ENCODE measurements around the gene AP2A2. TPM values are rescaled to one million over a fixed set of nuclear protein-coding genes. Genes with fewer than 3 reads are reported as not detected.

The AP2A2 gene
- total RNA-seq, 1 donor from 2014 or later, result 228 TPM

- no peak for DNase-seq
- H3K4me3 Mint-ChIP-seq (ENCODE audit: unreplicated experiment), result no peak overlapping the region
- TF ChIP-seq, protein P1, sequence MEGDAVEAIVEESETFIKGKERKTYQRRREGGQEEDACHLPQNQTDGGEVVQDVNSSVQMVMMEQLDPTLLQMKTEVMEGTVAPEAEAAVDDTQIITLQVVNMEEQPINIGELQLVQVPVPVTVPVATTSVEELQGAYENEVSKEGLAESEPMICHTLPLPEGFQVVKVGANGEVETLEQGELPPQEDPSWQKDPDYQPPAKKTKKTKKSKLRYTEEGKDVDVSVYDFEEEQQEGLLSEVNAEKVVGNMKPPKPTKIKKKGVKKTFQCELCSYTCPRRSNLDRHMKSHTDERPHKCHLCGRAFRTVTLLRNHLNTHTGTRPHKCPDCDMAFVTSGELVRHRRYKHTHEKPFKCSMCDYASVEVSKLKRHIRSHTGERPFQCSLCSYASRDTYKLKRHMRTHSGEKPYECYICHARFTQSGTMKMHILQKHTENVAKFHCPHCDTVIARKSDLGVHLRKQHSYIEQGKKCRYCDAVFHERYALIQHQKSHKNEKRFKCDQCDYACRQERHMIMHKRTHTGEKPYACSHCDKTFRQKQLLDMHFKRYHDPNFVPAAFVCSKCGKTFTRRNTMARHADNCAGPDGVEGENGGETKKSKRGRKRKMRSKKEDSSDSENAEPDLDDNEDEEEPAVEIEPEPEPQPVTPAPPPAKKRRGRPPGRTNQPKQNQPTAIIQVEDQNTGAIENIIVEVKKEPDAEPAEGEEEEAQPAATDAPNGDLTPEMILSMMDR (IDR thresholded peaks at IDR 0.05; ENCODE audit: partially characterized antibody, unreplicated experiment), result no peak
These were observed 111.3 kb downstream of the AP2A2 start for GRCh38 chr11:1036931-1037330.

GRCh38 chr11:1037506-1038055 is 111.9 kb downstream of the AP2A2 start:
- Mint-ChIP-seq H3K27ac (ENCODE audit: unreplicated experiment) (no peak overlapping the region), H3K9me3 (ENCODE audit: unreplicated experiment) (peaks cover 2% of the 10 kb centered on the region), H3K4me1 (ENCODE audit: low read depth, unreplicated experiment) (no peaks in the 10 kb centered on the region), H3K4me3 (ENCODE audit: unreplicated experiment) (no peak overlapping the region), H3K36me3 (ENCODE audit: unreplicated experiment) (no peaks in the 10 kb centered on the region), H3K27me3 (ENCODE audit: unreplicated experiment) (peaks cover 6% of the 10 kb centered on the region)
- TF ChIP-seq, protein P1 (IDR thresholded peaks at IDR 0.05; ENCODE audit: partially characterized antibody, unreplicated experiment), result no peak
- no peak for DNase-seq

More at GRCh38 chr11:1036931-1037330, 111.3 kb downstream of the AP2A2 start:
- Mint-ChIP-seq H3K27ac (ENCODE audit: unreplicated experiment) (no peak overlapping the region), H3K27me3 (ENCODE audit: unreplicated experiment) (peaks cover 11% of the 10 kb centered on the region), H3K36me3 (ENCODE audit: unreplicated experiment) (no peaks in the 10 kb centered on the region), H3K4me1 (ENCODE audit: low read depth, unreplicated experiment) (peaks cover 4% of the 10 kb centered on the region), H3K9me3 (ENCODE audit: unreplicated experiment) (peaks cover 7% of the 10 kb centered on the region)

DNA sequence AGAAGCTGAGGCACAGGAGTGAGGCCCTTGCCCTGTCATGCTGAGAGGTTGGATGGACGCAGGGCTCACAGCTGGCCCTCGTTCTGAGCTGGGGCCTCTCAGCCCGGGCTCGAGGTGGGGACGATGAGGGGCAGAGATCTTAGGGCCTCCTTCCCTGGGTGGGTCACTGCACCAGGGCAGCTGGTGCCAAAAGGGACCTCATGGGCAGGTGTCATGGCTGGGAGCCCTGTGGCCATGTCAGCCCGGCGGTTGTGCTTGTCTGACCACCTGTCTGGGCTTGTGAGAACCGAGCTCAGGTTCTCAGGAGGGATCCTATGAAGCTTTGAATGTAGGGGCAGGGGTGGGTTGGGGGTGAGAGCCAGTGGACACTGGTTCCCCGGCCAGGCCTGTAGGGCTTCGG is 112.7 kb downstream of the AP2A2 start:
- Mint-ChIP-seq H3K36me3 (ENCODE audit: unreplicated experiment) (no peaks in the 10 kb centered on the region), H3K27me3 (ENCODE audit: unreplicated experiment) (peaks cover 4% of the 10 kb centered on the region), H3K27ac (ENCODE audit: unreplicated experiment) (no peak overlapping the region), H3K4me1 (ENCODE audit: low read depth, unreplicated experiment) (no peaks in the 10 kb centered on the region), H3K9me3 (ENCODE audit: unreplicated experiment) (peaks cover 2% of the 10 kb centered on the region), H3K4me3 (ENCODE audit: unreplicated experiment) (no peak overlapping the region)
- no peak for DNase-seq
- TF ChIP-seq, protein P1 (IDR thresholded peaks at IDR 0.05; ENCODE audit: partially characterized antibody, unreplicated experiment), result no peak

DNA sequence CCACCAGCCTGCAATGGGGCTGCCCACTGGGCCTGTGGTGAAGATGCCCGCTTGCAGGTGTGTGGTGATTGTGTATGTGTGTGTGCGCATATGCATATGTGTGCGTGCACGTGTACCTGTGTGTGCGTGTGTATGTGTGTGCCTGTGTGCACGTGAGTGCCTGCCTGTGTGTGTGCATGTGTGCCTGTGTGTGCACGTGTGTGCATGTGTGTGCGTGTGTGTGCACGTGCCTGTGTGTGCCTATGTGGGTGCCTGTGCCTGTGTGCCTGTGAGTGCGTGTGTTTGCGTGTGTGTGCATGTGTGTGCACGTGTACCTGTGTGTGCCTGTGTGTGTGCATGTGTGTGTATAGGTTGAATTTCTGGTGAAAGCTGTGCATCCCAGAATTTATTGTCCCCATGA is 113.3 kb downstream of the AP2A2 start:
- Mint-ChIP-seq H3K27me3 (ENCODE audit: unreplicated experiment) (peaks cover 4% of the 10 kb centered on the region), H3K4me3 (ENCODE audit: unreplicated experiment) (no peak overlapping the region), H3K4me1 (ENCODE audit: low read depth, unreplicated experiment) (peaks cover 1% of the 10 kb centered on the region), H3K9me3 (ENCODE audit: unreplicated experiment) (peaks cover 3% of the 10 kb centered on the region), H3K36me3 (ENCODE audit: unreplicated experiment) (no peaks in the 10 kb centered on the region), H3K27ac (ENCODE audit: unreplicated experiment) (no peak overlapping the region)
- peak; percentile 12 for DNase-seq
- TF ChIP-seq, protein P1 (IDR thresholded peaks at IDR 0.05; ENCODE audit: partially characterized antibody, unreplicated experiment), result no peak

DNA sequence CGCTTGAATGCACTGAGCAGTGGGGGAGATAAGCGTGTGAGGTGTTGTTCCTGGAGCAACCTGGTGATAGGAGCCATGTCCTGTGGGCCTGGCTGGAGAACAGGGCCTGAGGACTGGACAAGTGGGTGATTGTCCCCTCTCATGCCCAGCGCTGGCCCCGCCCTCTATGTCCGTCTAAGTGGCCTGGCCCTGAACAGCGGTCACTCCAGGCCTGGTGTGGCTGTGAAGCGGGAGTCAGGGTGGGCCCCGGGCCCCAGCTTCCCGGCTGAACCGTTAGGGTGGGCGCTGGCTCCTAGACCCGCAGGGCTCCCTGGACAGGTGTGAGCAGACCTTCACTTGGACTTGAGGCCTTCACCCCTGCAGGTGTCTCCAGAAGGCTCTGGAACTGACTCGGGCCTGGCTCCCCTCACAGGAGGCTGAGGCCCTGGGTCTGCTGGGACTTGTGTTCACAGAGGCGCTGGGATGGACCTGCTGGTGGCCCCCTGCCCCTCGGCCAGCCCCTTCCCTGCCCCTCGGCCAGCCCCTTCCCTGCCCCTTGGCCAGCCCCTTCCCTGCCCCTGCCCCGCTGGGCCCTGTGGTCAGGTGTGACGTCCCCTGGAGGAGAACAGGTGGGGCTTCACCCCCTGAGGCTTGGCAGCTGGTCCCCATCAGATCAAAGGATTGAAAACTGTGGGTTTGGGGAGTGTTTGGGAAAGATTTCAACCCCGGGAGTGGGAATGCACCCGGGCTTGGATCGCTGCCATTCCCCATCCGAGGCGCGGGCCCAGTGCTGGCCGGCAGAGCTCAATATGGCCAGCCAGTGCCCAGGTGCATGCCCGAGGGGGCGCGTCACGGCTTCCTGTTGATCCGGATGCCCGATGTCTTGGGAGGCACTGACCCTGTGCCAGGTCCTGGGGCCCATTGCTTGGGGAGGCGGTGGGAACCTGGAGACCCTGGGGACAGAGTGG is 114.1 kb downstream of the AP2A2 start:
- Mint-ChIP-seq H3K27ac (ENCODE audit: unreplicated experiment) (no peak overlapping the region), H3K9me3 (ENCODE audit: unreplicated experiment) (peaks cover 5% of the 10 kb centered on the region), H3K36me3 (ENCODE audit: unreplicated experiment) (no peaks in the 10 kb centered on the region), H3K27me3 (ENCODE audit: unreplicated experiment) (peaks cover 8% of the 10 kb centered on the region), H3K4me1 (ENCODE audit: low read depth, unreplicated experiment) (peaks cover 3% of the 10 kb centered on the region), H3K4me3 (ENCODE audit: unreplicated experiment) (no peak overlapping the region)
- TF ChIP-seq, protein P1 (IDR thresholded peaks at IDR 0.05; ENCODE audit: partially characterized antibody, unreplicated experiment), result no peak
- peak; percentile 15 for DNase-seq

All from glutamatergic neuron (in vitro differentiated cells).